Stimulated activated CD4-positive, alpha-beta T cell treated with anti-CD3 and anti-CD28 coated beads, Interleukin-2, amount 100 ng/mL, for 48 hours (primary cell): ENCODE measurements around the gene CPSF7.
A peak's percentile ranks its signal among the peaks of the same experiment; 100 is the strongest.
"Not testable (repeated sequence)": the region's sequence is repeated elsewhere in the genome, so short reads cannot be mapped to it uniquely, and the experiment has no call there.

Experiments
- DNase-seq, 2 donors: peaks; one replicate each; pipeline ENCODE4 v3.0.0-alpha.2; 2020

CPSF7 gene

DNA sequence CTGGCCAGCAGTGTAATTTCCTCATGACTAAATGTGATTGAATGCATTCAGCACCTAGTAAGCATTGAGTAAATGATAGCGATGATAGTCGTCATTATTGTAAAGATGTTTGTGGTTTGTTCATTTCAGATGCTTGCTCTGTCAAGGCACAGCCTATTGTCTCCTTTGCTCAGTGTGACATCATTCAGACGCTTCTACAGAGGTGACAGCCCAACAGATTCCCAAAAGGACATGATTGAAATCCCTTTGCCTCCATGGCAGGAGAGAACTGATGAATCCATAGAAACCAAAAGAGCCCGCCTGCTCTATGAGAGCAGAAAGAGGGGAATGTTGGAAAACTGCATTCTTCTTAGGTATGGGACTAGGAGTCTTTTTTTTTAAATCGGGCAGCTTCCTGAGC lies 7.7 kb upstream of the CPSF7 start:
- no peak for DNase-seq

- DNase-seq: not testable (repeated sequence)
Measured at GRCh38 chr11:61430839-61431238, 1.1 kb upstream of the CPSF7 start.

DNA sequence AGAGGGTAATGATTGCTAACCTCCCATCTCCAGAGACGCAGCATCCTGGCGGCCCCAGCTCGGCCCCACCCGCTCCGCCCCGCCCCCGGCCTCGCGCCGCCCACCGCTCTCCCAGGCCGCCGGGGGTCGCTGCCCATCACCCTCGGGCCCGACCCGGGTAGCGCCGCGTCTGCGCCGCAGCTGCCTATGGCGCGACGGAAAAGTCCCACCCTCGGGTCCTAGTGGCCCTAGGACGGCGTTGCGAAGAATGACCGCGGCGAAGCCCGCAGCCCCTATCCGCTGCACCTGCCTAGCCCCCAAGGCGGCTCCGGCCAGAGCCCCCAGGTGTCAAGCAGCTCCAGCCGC lies 457 bp downstream of the CPSF7 start:
- peak; percentile 59 to 60 for DNase-seq

DNA sequence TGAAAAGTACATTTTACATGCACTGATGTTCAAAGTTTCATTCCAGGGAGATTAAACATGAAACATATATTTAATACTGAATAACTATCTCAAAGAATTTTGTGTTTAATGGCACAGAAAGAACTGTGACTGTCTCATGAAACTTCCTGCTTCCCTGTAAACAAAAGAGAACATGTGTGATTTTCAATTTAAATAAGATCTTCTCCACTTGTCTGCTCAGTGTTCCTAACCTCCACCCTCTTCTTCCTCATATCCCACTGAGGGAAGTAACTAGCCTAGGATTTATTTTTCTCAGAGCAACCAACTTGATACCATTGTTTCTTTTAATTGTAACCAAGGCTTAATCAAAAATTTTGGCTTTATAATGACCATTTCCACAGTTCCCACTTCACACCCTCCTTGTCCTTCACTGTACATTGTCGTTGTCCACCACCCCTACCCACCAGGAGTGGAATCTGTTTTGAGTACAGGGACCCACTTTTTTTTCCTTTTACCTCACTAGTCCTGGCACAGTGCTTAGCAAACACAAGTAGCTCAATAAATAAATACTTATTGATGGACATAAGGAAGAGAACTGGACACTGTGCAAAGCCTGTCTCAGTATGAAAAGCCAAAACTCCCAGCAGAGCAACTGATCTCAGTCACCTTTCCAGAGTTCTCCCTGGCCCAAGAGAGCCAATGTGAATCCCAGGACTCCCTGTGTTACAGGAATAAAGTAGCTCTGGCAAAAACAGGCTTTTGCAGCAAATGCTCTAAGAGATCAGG lies 4.2 kb downstream of the CPSF7 start:
- DNase-seq: no peak

GRCh38 chr11:61422226-61422625 lies 7.5 kb downstream of the CPSF7 start:
- DNase-seq: no peak

DNA sequence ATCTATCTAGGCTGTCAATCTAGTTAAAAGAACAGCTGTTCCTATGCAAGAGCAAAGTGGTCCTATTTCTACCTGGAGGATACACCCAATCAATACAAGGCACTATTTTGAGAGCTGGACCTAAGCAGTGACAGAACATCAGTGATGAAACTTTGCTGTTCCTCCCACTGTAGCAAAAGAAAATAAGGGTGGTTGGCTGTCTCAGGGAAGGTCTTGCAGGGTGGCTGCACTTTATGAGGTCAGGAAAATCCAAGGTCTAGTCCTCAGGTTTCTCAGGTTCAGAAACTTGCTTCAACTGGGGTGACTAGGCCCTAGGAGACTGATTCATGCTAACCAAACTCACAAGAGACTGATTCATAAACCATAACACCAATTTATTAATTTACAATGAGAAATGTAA lies 11.6 kb downstream of the CPSF7 start:
- no peak for DNase-seq

DNA sequence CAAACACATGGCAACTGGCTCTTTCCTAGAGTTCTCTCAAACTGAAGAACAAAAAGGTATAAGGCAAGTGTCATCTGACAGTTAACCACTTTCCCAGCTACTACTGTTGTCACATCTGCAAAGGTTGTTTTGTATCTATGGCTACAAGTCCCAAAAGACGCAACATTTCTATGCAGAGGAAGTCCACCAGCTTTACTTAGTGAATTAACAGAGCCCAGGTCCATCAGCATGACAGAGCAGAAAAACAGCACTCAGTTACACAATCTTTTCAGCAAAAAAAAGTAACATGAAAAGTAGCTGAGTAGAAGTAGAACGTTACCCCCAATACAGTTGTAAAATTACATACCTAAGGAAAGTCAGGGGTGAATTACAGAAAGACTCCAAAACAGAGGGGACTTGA lies 12.1 kb downstream of the CPSF7 start:
- no peak for DNase-seq

DNA sequence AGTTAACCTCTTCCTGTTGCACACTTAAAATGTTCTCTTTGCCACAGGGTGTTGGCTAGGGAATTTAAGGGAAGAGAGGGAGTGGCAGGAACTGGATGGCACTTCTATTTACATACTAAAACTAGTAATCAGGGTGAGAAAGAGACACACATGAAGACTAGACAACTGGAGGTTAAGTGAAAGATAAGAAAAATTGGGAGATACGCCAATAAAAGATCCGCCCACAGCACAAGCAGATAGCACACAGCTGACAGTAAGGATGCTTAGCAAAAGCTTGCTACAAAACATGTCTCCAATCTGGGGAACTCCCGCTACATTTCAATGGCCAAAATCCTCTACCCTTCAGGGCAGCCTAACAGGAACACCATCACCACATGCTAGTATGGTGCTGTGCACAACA lies 12.8 kb downstream of the CPSF7 start:
- DNase-seq: no peak

- DNase-seq: no peak
Measured at GRCh38 chr11:61415381-61415780, 14.4 kb downstream of the CPSF7 start.

GRCh38 chr11:61414547-61414946 lies 15.2 kb downstream of the CPSF7 start:
- DNase-seq: no peak

GRCh38 chr11:61413496-61413895 lies 16.3 kb downstream of the CPSF7 start:
- DNase-seq: no peak

DNA sequence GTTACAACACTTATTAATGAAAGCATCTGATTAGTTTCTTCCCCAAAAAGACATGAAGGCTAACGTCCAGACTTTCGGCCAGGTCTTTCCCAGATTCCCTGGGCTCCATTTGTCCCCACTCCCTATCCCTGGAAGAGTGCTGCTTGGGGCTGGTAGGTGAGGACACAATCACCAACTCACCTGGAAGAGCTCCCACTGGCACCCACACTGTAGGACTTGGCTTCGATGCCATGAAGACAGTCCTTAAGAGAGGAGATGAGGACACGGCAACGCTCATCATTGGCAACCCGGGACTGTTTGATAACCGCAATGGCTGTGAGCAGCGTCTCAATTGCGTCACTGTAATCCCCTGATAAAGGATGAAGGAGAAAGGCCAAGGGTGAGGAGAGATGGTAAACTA lies 18.2 kb downstream of the CPSF7 start:
- DNase-seq: no peak

DNA sequence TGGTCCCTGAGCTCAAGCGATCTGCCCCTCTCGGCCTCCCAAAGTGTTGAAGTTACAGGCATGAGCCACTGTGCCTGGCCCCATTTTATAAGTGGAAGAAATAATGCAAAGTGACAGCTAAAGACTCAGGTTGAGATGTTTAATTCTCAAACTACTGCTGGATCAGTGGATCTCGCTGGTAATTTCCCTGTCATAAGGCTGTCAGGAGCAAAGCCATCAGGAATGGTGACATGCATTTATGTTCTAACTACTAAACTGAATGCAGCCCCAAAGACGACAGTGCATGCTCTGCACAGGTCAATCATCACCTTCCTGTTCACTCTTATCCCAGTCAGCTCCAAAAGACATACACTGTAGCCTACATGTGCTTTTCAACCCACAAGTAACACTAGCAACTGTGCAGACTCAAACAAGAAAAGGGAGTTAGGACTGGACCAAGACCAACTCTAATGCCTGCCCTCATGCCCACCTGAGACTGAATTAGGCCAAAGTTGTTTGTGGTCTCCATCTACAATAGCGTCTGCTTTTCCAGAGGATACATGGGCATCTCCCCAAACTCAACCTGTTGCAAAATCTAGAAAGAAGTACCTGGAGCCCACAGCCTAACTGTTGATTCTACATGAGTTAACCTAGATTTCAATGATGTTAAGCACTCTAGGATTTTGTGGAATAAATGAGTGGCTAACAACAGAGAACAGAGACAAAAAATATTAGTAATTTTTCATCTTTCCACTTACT lies 22.6 kb downstream of the CPSF7 start:
- DNase-seq: no peak

GRCh38 chr11:61406067-61406466 lies 23.7 kb downstream of the CPSF7 start:
- no peak for DNase-seq

DNA sequence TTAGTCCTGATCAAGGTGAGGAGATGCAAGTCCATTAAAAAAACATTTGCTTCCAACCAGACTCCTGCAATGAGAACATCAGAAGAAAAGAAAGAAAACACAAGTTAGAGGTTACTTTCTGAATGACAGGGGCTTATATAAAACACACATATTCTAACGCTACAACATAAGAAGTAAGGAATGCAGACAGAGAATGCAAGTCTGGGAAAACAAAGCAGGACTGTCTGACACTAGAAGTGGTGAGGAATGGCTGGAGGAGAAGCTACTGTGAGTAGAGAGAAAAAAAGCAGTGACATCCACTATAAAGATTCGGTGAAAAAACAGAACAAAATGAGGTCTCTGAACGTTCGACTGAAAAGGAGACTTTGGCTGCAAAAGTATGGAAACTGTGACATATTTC lies 25.1 kb downstream of the CPSF7 start:
- no peak for DNase-seq

GRCh38 chr11:61404103-61404502 lies 25.7 kb downstream of the CPSF7 start:
- DNase-seq: no peak

GRCh38 chr11:61403658-61404057 lies 26.1 kb downstream of the CPSF7 start:
- no peak for DNase-seq

GRCh38 chr11:61401573-61401972 lies 28.2 kb downstream of the CPSF7 start:
- no peak for DNase-seq

GRCh38 chr11:61401173-61401572 lies 28.6 kb downstream of the CPSF7 start:
- no peak for DNase-seq

- no peak for DNase-seq
Measured at GRCh38 chr11:61392981-61393595, 36.7 kb downstream of the CPSF7 start.

DNA sequence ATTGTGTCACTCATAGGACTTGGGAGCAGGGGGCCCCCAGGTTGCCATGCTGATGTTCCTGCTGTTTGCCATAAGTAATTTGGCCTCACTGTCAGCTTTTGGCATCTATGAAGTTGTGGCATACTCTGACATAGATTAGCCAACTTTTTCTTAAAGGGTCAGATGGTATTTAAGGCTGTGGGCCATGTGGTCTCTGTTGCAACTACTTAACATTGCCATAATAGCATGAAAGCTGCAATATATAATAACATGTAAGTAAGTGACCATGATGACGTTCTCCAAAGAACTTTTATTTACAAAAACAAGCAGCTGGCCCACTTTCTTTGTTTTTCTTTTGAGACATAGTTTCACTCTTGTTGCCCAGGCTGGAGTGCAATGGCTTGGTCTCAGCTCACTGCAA lies 39.6 kb downstream of the CPSF7 start:
- DNase-seq: no peak

DNA sequence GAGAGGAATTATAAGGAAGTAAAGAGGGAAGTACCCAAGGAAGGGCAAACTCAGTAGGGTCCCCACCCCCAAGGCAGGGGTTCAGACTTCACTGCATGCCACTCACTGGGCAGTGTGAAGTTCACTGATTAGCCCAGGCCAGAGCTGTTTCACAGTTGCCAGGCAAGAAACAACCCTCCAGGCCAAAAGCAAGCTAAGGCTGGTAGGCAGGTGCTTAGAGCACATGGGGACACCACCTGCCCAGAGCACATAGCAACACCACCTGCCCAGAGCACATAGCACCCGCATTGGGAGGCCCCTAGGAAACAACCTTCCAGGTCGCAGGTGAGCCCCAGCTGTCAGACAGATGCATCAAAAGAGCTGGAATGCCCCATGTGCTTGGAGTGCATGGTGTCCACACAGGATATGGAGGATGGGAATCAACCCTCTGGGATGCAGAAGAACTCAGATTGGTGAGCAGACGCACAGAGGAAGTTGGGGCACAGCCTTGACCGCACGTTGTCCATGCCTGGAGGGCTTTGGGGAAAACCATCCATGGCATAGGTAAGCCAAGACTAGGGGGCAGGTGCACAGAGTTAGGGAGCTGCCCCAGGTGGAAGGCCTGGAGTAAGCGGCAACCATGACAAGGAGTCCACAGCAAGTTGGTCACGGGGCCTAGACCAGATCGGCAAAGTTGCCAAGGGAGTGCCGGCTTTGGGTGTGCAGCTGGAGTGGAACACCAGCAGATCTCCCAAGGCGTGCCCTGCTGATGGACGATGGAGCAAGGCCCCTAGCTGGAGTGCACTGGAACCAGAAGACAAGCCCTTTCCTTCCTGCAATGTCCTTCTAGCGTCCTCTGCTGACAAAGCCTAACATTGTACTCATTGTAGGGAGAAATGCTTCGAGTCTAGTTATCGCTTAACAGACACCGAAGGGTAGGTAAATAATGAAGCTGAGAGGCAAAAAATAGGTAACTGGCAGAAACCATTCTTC lies 45.2 kb downstream of the CPSF7 start:
- no peak for DNase-seq

DNA sequence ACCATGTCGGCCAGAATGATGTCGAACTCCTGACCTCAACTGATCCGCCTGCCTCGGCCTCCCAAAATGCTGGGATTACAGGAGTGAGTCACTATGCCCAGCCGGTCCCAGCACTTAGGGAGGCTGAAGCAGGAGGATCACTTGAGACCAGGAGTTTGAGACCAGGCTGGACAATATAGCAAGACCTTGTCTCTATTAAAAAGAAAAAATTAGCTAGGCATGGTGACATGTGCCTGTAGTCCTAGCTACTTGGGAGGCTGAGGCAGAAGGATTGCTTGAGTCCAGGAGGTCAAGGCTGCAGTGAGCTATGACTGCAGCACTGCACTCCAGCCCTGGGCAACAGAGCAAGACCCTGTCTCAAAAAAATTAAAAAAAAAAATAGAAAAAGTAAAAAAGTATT lies 45.9 kb downstream of the CPSF7 start:
- DNase-seq: not testable (repeated sequence)
